HG02973 (cell line): Measurements from ENCODE around the gene KCTD6.

Experiments used
- ATAC-seq: cut with Tn5 transposase; IDR thresholded peaks from one replicate; pipeline ENCODE4 v1.9.1; 2021; ENCODE audit warnings: moderate library complexity; ENCODE audit not compliant: unreplicated experiment

KCTD6 gene

GRCh38 chr3:58484722-58485069, 7.2 kb upstream of the KCTD6 start:
- no peak for ATAC-seq

DNA sequence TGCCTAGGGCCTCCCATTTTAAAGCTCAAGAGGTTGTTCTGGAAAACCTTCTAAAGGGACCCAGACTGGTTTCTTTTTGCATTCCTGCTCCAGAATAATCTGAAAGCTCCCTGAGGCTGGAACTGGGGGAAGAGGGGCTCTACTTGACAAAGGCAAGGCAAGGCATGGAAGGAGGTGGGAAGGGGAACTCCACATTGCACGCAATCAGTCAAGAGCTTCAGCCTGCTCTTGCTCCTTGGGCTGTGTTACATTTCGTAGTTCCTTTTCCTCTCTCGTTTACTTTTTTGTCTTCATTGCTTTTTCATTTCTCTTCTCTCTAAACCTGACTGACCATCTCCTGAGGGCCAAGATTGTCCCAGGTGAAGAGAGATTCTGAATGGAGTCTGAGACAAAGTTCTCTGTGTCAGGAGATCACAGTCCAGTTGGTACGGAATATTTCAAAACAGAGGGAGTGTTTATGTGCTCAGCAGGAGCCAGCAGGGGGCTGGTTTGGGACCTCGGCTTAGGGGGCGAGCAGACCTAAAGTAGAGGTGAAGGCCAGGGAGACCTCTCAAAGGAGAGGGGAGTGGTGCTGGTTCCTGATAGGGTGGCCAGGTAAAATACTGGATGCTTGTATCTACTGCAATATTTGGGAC, 6.0 kb upstream of the KCTD6 start:
- no peak for ATAC-seq

GRCh38 chr3:58487140-58487886, 4.6 kb upstream of the KCTD6 start:
- ATAC-seq: no peak

- ATAC-seq: no peak
Measured at GRCh38 chr3:58488967-58489366, 2.9 kb upstream of the KCTD6 start.

- no peak for ATAC-seq
Measured at GRCh38 chr3:58490860-58491501, 915 bp upstream of the KCTD6 start.

- no peak for ATAC-seq
Measured at GRCh38 chr3:58492494-58492905, 604 bp downstream of the KCTD6 start.

DNA sequence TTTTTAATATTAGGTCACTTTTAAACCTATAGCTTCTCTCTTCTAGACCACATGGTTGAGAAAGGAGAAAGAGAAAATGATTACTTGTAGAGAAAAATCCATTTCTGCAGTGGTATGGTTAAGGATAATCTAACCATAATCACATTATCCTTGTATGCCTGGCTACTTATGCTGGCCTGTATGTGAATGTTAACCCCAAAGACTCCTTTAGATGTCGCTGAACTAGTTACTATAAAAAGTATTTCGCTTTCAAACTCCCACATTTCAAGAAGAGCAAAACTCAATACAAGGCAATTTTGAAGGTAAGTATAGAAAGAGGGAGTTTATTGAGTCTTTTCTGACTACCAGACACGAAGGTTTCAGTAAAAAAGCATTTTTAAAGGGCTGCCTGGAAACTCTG, 2.2 kb downstream of the KCTD6 start:
- ATAC-seq: no peak

- no peak for ATAC-seq
Measured at GRCh38 chr3:58495101-58495500, 3.2 kb downstream of the KCTD6 start.

- no peak for ATAC-seq
Measured at GRCh38 chr3:58496206-58496857, 4.4 kb downstream of the KCTD6 start.

DNA sequence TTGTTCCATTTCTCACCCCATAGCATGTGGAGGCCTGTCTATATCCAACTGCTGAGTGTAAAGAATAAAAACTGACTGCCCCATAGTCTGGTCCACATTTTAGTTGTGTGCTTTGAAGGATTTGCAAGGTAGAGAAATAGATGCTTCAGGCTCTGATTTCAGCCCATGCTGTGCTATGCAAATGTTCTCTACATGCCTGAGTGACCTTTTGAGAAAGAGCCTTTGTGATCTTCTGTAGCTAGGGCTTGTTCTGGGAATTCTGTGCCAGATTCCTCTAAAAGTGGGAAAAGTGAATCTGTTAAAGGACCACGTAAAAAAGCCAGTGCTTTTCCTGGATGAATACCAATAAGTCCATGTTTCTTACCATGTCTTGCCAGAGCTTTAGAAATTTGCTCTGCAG, 5.2 kb downstream of the KCTD6 start:
- no peak for ATAC-seq

DNA sequence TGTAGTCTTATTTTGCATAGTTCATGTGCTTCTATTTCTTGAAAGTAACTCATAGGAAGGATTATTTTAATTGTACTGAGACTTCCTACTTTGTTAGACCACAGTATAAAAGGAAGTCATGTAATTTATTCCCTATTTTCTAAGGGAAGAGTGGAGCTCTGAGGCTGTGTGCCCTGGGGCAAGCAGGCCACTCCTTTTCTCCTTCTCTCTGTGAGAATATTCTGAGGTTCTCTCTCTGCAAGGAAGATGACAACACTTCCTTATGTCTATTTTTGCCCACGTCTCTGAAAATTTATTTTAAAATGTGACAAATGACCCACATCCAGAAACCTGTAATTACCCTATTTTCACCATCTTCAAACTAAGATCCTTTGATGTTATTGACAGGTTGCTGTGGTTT, 11.0 kb downstream of the KCTD6 start:
- ATAC-seq: no peak

DNA sequence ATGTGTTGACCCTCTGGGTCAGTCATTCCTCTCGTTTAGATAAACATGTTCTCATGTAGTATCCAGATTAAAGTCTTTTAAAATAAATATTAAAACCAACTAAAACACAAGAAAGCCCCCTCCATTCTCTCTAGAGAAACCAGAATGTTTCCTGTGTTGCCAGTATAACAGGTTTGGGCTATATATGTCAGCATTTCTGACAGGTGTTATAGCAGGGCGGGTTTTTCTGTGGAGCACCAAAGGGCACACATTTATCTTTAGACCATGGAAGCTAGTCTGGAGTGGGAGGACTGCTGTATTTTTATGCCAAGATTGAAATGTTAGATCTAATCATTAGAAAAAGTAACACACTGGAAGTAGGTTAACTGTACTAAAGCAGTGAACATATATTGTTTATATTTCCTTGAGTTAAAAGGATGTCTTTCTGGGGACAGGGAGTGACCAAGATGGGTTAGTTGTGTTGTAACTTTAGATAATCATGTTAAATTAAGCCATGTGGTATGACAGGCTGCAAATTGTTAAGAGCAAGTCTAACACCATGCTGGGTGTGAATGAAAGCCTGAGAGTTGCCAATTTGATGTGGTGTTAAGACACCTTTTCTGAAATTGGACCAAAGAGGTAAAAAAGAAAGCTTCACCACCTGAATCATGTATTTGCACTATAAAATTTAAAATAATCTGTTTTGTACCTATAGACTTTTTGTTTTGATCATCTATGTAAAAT, 15.6 kb downstream of the KCTD6 start:
- ATAC-seq: no peak

DNA sequence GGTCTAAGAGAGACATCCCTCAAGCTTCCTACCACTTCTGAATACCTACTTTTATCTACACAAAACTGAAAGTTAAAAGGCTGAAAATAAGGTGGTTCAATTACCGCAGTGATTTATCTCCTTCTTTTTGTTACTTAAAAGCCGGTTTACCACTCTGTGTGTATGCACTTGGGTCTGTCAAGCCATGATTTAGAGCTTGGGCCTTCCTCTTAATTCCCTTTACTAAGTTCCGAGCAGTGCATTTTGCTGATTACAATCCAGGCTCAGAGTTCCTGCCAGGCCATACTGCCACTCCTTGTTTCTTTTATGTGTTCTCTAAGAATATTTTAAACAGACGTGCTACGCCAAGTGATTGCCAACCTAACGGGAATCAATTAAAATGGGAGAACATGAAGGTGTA, 16.5 kb downstream of the KCTD6 start:
- no peak for ATAC-seq

GRCh38 chr3:58514405-58514804, 22.5 kb downstream of the KCTD6 start:
- ATAC-seq: no peak

DNA sequence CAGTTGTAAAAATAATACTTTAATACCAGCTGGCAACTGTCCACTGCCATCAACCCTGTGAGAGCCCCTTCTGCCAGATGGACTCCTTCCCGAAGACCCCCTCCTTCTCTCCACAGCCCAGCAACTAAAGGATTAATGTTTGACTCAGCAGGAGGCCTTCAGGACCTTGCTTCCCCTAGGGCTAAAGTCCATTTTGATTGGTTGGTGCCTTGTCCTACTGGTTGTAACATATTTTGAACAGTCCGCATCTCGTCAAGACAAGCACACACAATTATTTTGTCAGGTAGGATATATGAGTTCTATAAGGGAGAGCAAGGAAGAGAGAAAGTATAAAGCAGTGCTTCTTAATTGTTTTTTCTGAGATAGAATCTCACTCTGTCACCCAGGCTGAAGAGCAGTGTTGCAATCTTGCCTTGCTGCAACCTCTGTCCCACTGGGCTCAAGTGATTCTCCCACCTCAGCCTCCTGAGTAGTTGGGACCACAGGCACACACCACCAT, 26.4 kb downstream of the KCTD6 start:
- ATAC-seq: no peak

DNA sequence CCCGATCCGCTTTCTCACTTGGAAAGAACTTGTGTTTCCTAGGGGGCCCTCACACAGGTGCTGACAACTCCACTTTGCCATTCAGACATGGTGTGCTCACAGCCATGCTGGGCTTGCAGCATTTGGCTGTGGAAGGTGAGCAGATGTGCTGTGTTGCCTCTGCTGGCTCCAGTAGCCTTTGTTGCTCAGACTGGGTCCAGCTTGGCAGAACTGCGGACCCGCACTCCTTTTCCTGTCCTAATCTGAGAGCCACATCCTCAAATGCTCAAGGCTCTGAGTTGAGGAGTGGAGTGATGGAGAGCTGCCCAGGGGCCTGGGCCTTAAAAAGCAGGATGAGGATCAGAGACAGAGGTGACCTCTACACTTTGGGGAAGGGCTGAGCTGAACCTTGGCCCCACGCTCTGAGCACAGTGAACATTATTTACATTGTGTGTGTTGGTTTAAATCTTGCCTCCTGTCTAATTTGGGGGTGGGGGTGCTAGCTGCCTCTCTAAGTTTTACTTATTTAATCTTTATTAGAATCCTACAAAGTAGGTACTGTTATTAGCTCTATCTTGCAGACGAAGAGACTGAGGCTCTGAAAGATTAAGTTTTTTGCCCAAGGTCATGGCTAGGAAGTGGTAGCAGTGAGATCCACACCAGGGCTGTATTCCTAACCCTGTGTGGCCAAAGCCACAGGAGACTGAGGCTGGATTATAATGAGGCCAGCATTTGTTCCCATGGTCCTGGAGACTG, 27.9 kb downstream of the KCTD6 start:
- ATAC-seq: no peak

DNA sequence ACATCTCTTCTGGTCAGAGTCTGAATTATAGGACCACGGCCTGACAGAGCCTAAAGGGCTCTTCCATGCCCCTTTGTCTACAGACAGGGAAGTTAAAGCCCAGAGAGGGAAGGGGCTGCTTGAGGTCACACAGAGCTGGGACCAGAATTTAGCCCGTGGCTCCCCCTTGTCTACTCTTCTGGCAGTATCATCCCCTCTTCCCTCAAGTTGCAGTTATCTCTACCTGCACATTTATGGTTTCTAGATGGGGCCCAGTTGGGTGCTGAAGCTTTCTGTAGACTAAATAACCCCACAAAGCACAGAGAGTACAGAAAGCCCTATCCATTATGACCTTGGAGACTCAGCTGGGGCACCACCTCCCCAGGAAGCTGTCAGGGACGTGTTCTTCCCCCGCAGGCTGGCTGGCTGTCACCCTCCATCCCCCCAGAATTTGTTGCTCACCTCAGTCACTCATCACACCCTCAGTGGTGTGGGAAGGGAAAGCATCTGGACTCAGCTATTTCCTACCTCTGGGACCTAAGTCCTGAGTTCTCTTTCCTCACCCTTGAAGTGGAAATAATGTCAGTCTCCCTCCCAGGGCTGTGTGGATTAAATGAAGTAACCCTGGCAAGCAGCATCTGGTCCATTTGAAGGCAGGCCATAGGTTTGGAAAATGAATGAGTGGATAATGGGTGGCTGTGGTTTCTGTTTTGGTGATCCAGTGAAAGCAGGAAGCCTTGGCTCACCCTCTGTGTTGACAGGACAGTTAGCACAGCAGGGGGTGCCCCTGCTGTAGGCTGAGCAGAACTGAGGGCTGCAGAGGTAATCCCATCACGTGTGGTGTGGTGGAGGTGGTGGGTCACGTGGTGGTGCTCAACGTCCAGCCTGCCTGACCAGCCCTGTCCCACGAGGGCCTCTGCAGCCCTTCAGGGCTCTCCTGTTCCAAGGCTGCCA, 28.8 kb downstream of the KCTD6 start:
- ATAC-seq: no peak

GRCh38 chr3:58521336-58521670, 29.4 kb downstream of the KCTD6 start:
- no peak for ATAC-seq

GRCh38 chr3:58521917-58522631, 30.2 kb downstream of the KCTD6 start:
- ATAC-seq: no peak
